ENCODE measurements around the gene PRTFDC1.

Gene PRTFDC1

DNA sequence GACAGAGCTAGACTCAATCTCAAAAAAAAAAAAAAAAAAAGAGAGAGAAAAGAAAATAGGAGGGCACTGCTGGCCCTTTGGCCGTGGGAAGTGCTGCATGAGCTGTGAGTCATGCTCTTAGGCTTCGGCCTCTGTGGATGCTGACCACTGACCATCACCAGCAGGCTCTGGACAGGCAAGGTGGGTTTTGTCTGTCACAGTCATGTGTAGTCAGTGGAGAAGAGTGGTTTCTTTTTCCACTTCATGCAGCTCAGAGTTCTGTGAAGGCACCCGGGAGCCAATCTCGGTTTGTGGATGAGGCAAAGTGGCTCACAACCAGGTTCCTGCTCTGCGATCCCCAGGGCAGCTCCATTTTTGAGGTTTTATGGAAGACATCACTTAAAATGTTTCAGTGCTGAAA lies 58.1 kb downstream of the PRTFDC1 start:
- H3K4me1 ChIP-seq (ENCODE audit: control insufficient read depth, low read length), result no peaks in the 10 kb centered on the region
- no peak for TF ChIP-seq EZH2phosphoT487 (IDR thresholded peaks at IDR 0.05; ENCODE audit: borderline replicate concordance, low read length)
- TF ChIP-seq, protein P1, sequence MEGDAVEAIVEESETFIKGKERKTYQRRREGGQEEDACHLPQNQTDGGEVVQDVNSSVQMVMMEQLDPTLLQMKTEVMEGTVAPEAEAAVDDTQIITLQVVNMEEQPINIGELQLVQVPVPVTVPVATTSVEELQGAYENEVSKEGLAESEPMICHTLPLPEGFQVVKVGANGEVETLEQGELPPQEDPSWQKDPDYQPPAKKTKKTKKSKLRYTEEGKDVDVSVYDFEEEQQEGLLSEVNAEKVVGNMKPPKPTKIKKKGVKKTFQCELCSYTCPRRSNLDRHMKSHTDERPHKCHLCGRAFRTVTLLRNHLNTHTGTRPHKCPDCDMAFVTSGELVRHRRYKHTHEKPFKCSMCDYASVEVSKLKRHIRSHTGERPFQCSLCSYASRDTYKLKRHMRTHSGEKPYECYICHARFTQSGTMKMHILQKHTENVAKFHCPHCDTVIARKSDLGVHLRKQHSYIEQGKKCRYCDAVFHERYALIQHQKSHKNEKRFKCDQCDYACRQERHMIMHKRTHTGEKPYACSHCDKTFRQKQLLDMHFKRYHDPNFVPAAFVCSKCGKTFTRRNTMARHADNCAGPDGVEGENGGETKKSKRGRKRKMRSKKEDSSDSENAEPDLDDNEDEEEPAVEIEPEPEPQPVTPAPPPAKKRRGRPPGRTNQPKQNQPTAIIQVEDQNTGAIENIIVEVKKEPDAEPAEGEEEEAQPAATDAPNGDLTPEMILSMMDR (IDR thresholded peaks at IDR 0.05; ENCODE audit: low read depth, low read length, poor library complexity, severe bottlenecking), result no peak

DNA sequence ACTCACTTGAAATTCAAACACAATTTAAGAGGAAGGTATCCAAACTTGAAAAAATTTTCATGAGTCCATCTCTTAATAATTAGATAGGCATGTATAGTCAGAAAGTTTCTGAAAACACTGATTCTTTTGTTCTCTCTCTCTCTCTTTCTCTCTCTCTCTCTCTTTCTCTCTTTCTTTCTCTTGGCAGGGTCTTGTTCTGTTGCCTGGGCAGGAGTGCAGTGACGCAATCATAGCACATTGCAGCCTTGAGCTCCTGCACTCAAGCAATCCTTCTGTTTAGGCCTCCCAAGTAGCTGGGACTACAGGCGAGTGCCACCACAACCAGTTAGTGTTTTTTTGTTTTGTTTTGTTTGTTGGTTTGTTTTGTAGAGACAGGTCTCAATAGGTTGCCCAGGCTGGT lies 59.3 kb downstream of the PRTFDC1 start:
- peaks cover 1% of the 10 kb centered on the region for H3K4me1 ChIP-seq (ENCODE audit: control insufficient read depth, low read length)
- no peak overlapping the region for H3K4me3 ChIP-seq (ENCODE audit: low read length)
- no peak overlapping the region for H3K27ac ChIP-seq (ENCODE audit: low read depth, low read length)
- H3K27me3 ChIP-seq (ENCODE audit: control insufficient read depth, low read length), result no peaks in the 10 kb centered on the region
- H3K36me3 ChIP-seq (ENCODE audit: control insufficient read depth, low read length), result 0 out of 2 replicates have a peak, but pooled peaks cover 1% of the 10 kb centered on the region
- no peaks in the 10 kb centered on the region for H4K20me1 ChIP-seq (ENCODE audit: control insufficient read depth, insufficient read depth, low read depth, low read length)
- H3K9me2 ChIP-seq (replicated peaks; ENCODE audit: control insufficient read depth, low read length), result no peaks in the 10 kb centered on the region
- H3K9me3 ChIP-seq (ENCODE audit: control insufficient read depth, insufficient read depth, low read length), result no peaks in the 10 kb centered on the region
- TF ChIP-seq, protein P1 (IDR thresholded peaks at IDR 0.05; ENCODE audit: low read depth, low read length, poor library complexity, severe bottlenecking), result no peak
- no peak for TF ChIP-seq EZH2phosphoT487 (IDR thresholded peaks at IDR 0.05; ENCODE audit: borderline replicate concordance, low read length)
- no peak overlapping the region for H3K4me2 ChIP-seq (ENCODE audit: low read length)
- no peaks in the 10 kb centered on the region for H3F3A ChIP-seq (ENCODE audit: control insufficient read depth, insufficient read depth)
- no peaks in the 10 kb centered on the region for H3K79me2 ChIP-seq (ENCODE audit: control insufficient read depth, low read length)

More for the DNA sequence above, 58.1 kb downstream of the PRTFDC1 start:
- Histone ChIP-seq H3K9me3 (ENCODE audit: control insufficient read depth, insufficient read depth, low read length) (no peaks in the 10 kb centered on the region), H3K4me2 (ENCODE audit: low read length) (no peak overlapping the region), H3F3A (ENCODE audit: control insufficient read depth, insufficient read depth) (no peaks in the 10 kb centered on the region), H3K4me3 (ENCODE audit: low read length) (no peak overlapping the region), H3K9me2 (replicated peaks; ENCODE audit: control insufficient read depth, low read length) (no peaks in the 10 kb centered on the region), H3K79me2 (ENCODE audit: control insufficient read depth, low read length) (no peaks in the 10 kb centered on the region), H4K20me1 (ENCODE audit: control insufficient read depth, insufficient read depth, low read depth, low read length) (no peaks in the 10 kb centered on the region), H3K36me3 (ENCODE audit: control insufficient read depth, low read length) (no peaks in the 10 kb centered on the region), H3K27ac (ENCODE audit: low read depth, low read length) (no peak overlapping the region), H3K27me3 (ENCODE audit: control insufficient read depth, low read length) (no peaks in the 10 kb centered on the region)

DNA sequence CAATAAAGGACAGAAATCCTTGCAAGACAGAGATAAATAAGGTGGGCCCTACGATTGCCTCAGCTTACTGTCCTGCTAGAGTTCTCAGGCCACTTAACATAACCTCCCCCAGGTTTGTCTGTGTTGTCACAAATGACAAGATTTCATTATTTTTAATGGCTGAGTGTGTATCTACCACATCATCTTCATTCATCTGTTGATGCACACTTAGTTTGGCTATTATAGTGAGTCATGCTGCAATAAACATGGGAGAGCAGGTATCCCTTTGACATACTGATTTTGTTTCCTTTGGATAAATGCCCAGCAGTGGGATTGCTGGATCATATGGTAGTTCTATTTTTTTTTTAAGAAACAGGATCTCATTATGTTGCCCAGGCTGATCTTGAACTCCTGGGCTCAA lies 60.6 kb downstream of the PRTFDC1 start:
- Histone ChIP-seq H3F3A (ENCODE audit: control insufficient read depth, insufficient read depth) (no peaks in the 10 kb centered on the region), H3K4me1 (ENCODE audit: control insufficient read depth, low read length) (peaks cover 11% of the 10 kb centered on the region), H3K9me3 (ENCODE audit: control insufficient read depth, insufficient read depth, low read length) (no peaks in the 10 kb centered on the region), H3K9me2 (replicated peaks; ENCODE audit: control insufficient read depth, low read length) (no peaks in the 10 kb centered on the region), H3K36me3 (ENCODE audit: control insufficient read depth, low read length) (0 out of 2 replicates have a peak, but pooled peaks cover 3% of the 10 kb centered on the region), H3K4me3 (ENCODE audit: low read length) (no peak overlapping the region), H4K20me1 (ENCODE audit: control insufficient read depth, insufficient read depth, low read depth, low read length) (no peaks in the 10 kb centered on the region), H3K79me2 (ENCODE audit: control insufficient read depth, low read length) (no peaks in the 10 kb centered on the region), H3K27ac (ENCODE audit: low read depth, low read length) (no peak overlapping the region), H3K27me3 (ENCODE audit: control insufficient read depth, low read length) (no peaks in the 10 kb centered on the region), H3K4me2 (ENCODE audit: low read length) (no peak overlapping the region)
- TF ChIP-seq, protein P1 (IDR thresholded peaks at IDR 0.05; ENCODE audit: low read depth, low read length, poor library complexity, severe bottlenecking), result no peak
- TF ChIP-seq EZH2phosphoT487 (IDR thresholded peaks at IDR 0.05; ENCODE audit: borderline replicate concordance, low read length), result no peak

Measured in DOHH2 (cell line).